ENCODE data around the gene CDK5R2. TPM values are rescaled to one million over a fixed set of nuclear protein-coding genes. Genes with fewer than 3 reads are reported as not detected.

The CDK5R2 gene
- total and polyA plus RNA-seq, 2 of the 13 experiments (the other 11 are each of a cell fraction or from before 2014, with no cell fraction given), result not detected

DNA sequence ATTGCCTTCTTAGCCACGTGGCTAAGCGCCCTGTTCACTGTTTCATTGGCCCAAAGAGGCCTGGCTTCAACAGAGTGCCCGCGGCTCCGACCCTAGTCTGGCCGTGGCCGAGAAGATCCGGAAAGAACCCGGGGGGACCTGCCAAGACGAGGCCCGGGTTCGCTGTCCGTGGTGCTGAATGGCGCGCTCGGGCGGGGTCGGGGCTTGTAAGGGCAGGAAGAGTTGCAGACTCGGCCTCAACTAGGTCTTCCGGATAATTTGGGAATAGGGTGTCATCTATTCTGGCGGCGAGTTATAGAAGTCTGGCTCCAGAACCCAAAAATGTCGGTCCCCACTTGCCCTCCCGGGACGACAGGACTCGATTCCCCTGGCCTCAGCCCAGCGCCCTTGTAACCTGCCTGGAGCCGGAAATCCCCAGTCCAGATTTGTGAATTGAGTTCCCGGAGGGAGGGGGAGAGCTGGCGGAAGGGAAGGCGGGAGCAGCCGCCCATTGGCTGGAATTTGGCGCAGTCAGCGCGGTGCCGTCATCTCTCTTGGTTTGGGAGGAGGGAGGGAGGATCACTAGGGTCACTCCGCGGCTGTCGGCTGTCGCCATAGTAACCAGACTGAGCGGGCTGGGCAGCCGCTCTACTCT, 3.5 kb downstream of the CDK5R2 start (continued):
- TF ChIP-seq, protein P1, sequence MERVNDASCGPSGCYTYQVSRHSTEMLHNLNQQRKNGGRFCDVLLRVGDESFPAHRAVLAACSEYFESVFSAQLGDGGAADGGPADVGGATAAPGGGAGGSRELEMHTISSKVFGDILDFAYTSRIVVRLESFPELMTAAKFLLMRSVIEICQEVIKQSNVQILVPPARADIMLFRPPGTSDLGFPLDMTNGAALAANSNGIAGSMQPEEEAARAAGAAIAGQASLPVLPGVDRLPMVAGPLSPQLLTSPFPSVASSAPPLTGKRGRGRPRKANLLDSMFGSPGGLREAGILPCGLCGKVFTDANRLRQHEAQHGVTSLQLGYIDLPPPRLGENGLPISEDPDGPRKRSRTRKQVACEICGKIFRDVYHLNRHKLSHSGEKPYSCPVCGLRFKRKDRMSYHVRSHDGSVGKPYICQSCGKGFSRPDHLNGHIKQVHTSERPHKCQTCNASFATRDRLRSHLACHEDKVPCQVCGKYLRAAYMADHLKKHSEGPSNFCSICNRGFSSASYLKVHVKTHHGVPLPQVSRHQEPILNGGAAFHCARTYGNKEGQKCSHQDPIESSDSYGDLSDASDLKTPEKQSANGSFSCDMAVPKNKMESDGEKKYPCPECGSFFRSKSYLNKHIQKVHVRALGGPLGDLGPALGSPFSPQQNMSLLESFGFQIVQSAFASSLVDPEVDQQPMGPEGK (CRISPR knock-in tag; IDR thresholded peaks at IDR 0.05), result peak; percentile 75
- TF ChIP-seq ZNF468 (CRISPR knock-in tag; IDR thresholded peaks at IDR 0.05) (no peak), AGO1 (IDR thresholded peaks at IDR 0.05; ENCODE audit: low read depth, low read length, poor library complexity, severe bottlenecking) (no peak), ETV6 (CRISPR knock-in tag; conservative IDR thresholded peaks at IDR 0.05) (peak; percentile 94), ZNF598 (CRISPR knock-in tag; IDR thresholded peaks at IDR 0.05; ENCODE audit: borderline replicate concordance) (peak; percentile 81; the same call in 1 of the 2 replicates), IRX3 (CRISPR knock-in tag; IDR thresholded peaks at IDR 0.05; ENCODE audit: borderline replicate concordance, low read depth) (peak; percentile 90; the same call in 1 of the 2 replicates), ZNF746 (CRISPR knock-in tag; IDR thresholded peaks at IDR 0.05) (peak; percentile 58; the same call in 1 of the 2 replicates), ZNF329 (CRISPR knock-in tag; IDR thresholded peaks at IDR 0.05; ENCODE audit: low read depth) (0 out of 2 replicates have a peak, but pooled peaks have one; percentile 71)
- TF ChIP-seq, protein P2, sequence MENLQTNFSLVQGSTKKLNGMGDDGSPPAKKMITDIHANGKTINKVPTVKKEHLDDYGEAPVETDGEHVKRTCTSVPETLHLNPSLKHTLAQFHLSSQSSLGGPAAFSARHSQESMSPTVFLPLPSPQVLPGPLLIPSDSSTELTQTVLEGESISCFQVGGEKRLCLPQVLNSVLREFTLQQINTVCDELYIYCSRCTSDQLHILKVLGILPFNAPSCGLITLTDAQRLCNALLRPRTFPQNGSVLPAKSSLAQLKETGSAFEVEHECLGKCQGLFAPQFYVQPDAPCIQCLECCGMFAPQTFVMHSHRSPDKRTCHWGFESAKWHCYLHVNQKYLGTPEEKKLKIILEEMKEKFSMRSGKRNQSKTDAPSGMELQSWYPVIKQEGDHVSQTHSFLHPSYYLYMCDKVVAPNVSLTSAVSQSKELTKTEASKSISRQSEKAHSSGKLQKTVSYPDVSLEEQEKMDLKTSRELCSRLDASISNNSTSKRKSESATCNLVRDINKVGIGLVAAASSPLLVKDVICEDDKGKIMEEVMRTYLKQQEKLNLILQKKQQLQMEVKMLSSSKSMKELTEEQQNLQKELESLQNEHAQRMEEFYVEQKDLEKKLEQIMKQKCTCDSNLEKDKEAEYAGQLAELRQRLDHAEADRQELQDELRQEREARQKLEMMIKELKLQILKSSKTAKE (CRISPR knock-in tag; IDR thresholded peaks at IDR 0.05; ENCODE audit: borderline replicate concordance), result 0 out of 2 replicates have a peak, but pooled peaks have one; percentile 16
- TF ChIP-seq, protein P3, sequence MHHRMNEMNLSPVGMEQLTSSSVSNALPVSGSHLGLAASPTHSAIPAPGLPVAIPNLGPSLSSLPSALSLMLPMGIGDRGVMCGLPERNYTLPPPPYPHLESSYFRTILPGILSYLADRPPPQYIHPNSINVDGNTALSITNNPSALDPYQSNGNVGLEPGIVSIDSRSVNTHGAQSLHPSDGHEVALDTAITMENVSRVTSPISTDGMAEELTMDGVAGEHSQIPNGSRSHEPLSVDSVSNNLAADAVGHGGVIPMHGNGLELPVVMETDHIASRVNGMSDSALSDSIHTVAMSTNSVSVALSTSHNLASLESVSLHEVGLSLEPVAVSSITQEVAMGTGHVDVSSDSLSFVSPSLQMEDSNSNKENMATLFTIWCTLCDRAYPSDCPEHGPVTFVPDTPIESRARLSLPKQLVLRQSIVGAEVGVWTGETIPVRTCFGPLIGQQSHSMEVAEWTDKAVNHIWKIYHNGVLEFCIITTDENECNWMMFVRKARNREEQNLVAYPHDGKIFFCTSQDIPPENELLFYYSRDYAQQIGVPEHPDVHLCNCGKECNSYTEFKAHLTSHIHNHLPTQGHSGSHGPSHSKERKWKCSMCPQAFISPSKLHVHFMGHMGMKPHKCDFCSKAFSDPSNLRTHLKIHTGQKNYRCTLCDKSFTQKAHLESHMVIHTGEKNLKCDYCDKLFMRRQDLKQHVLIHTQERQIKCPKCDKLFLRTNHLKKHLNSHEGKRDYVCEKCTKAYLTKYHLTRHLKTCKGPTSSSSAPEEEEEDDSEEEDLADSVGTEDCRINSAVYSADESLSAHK (CRISPR knock-in tag; IDR thresholded peaks at IDR 0.05; ENCODE audit: borderline replicate concordance), result peak; percentile 92; the same call in 1 of the 2 replicates
- TF ChIP-seq, protein P4, sequence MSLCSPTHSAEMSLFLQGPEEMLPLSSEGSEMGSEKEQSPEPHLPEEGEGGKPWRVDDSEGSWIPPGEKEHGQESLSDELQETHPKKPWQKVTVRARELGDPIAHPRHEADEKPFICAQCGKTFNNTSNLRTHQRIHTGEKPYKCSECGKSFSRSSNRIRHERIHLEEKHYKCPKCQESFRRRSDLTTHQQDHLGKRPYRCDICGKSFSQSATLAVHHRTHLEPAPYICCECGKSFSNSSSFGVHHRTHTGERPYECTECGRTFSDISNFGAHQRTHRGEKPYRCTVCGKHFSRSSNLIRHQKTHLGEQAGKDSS (CRISPR knock-in tag; IDR thresholded peaks at IDR 0.05; ENCODE audit: borderline replicate concordance, low read depth), result no peak; the same call in 1 of the 2 replicates
- TF ChIP-seq, protein P5, sequence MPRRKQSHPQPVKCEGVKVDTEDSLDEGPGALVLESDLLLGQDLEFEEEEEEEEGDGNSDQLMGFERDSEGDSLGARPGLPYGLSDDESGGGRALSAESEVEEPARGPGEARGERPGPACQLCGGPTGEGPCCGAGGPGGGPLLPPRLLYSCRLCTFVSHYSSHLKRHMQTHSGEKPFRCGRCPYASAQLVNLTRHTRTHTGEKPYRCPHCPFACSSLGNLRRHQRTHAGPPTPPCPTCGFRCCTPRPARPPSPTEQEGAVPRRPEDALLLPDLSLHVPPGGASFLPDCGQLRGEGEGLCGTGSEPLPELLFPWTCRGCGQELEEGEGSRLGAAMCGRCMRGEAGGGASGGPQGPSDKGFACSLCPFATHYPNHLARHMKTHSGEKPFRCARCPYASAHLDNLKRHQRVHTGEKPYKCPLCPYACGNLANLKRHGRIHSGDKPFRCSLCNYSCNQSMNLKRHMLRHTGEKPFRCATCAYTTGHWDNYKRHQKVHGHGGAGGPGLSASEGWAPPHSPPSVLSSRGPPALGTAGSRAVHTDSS (CRISPR knock-in tag; conservative IDR thresholded peaks at IDR 0.05), result no peak
- TF ChIP-seq, protein P6, sequence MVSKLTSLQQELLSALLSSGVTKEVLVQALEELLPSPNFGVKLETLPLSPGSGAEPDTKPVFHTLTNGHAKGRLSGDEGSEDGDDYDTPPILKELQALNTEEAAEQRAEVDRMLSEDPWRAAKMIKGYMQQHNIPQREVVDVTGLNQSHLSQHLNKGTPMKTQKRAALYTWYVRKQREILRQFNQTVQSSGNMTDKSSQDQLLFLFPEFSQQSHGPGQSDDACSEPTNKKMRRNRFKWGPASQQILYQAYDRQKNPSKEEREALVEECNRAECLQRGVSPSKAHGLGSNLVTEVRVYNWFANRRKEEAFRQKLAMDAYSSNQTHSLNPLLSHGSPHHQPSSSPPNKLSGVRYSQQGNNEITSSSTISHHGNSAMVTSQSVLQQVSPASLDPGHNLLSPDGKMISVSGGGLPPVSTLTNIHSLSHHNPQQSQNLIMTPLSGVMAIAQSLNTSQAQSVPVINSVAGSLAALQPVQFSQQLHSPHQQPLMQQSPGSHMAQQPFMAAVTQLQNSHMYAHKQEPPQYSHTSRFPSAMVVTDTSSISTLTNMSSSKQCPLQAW (CRISPR knock-in tag; IDR thresholded peaks at IDR 0.05), result no peak
- TF ChIP-seq, protein P7, sequence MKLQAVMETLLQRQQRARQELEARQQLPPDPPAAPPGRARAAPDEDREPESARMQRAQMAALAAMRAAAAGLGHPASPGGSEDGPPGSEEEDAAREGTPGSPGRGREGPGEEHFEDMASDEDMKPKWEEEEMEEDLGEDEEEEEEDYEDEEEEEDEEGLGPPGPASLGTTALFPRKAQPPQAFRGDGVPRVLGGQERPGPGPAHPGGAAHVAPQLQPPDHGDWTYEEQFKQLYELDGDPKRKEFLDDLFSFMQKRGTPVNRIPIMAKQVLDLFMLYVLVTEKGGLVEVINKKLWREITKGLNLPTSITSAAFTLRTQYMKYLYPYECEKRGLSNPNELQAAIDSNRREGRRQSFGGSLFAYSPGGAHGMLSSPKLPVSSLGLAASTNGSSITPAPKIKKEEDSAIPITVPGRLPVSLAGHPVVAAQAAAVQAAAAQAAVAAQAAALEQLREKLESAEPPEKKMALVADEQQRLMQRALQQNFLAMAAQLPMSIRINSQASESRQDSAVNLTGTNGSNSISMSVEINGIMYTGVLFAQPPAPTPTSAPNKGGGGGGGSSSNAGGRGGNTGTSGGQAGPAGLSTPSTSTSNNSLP (IDR thresholded peaks at IDR 0.05; ENCODE audit: low read depth, low read length), result no peak
